Hematopoietic multipotent progenitor cell (in vitro differentiated cells): Measurements from ENCODE around the gene FPR1. TPM values are rescaled to one million over a fixed set of nuclear protein-coding genes. Genes with fewer than 3 reads are reported as not detected.

Experiments
- DNase-seq, 3 donors: peaks; one replicate each; pipeline ENCODE4 v3.0.0-alpha.2; 2011 to 2015; ENCODE audit warnings: low read depth in 2 of 3, low spot score in 2 of 3
- total RNA-seq: library from RNA; depleted of rRNA; stranded (reverse); fragments of >200 nt; gene quantifications from one replicate; pipeline ENCODE4 v1.2.3, GENCODE V29; 2012

The FPR1 gene
- total RNA-seq: 7.3 TPM

- no peak for DNase-seq
Measured at GRCh38 chr19:51751655-51752054, at the start of gene FPR1. TSS of gene FPR1 (minus strand) at chr19:51751878. CDS start at chr19:51746994, 4,884 bp downstream.

- peak in 2 of 3 donors; percentile 16 to 22 for DNase-seq
Measured at GRCh38 chr19:51800473-51801244, 49.0 kb upstream of the FPR1 start.

- DNase-seq: no peak
Measured at GRCh38 chr19:51799774-51800472, 48.2 kb upstream of the FPR1 start.

GRCh38 chr19:51799034-51799773, 47.5 kb upstream of the FPR1 start:
- peak in 2 of 3 donors; percentile 60 to 69 for DNase-seq

- no peak for DNase-seq
Measured at GRCh38 chr19:51798062-51798461, 46.4 kb upstream of the FPR1 start.

- DNase-seq: no peak
Measured at GRCh38 chr19:51797480-51797879, 45.8 kb upstream of the FPR1 start.

GRCh38 chr19:51796195-51796679, 44.6 kb upstream of the FPR1 start:
- DNase-seq: no peak

- no peak for DNase-seq
Measured at GRCh38 chr19:51794885-51795490, 43.3 kb upstream of the FPR1 start, which contains the start of gene FPR3. TSS of gene FPR3 (plus strand) at chr19:51795157. CDS start at chr19:51823749, 28,592 bp downstream.

- DNase-seq: no peak
Measured at GRCh38 chr19:51793994-51794393, 42.3 kb upstream of the FPR1 start.

GRCh38 chr19:51792932-51793331, 41.3 kb upstream of the FPR1 start:
- DNase-seq: no peak

GRCh38 chr19:51789061-51789795, 37.5 kb upstream of the FPR1 start:
- no peak for DNase-seq

- no peak for DNase-seq
Measured at GRCh38 chr19:51788029-51788428, 36.4 kb upstream of the FPR1 start.

GRCh38 chr19:51786646-51787494, 35.2 kb upstream of the FPR1 start:
- DNase-seq: no peak

- no peak for DNase-seq
Measured at GRCh38 chr19:51784922-51785690, 33.4 kb upstream of the FPR1 start.

GRCh38 chr19:51784109-51784785, 32.6 kb upstream of the FPR1 start:
- DNase-seq: no peak

GRCh38 chr19:51783372-51783771, 31.7 kb upstream of the FPR1 start:
- DNase-seq: peak in 2 of 3 donors; percentile 64 to 86

GRCh38 chr19:51781999-51782398, 30.3 kb upstream of the FPR1 start:
- no peak for DNase-seq

GRCh38 chr19:51780270-51780669, 28.6 kb upstream of the FPR1 start:
- DNase-seq: no peak
